ENCODE data around the gene HEG1.

HEG1 gene

DNA sequence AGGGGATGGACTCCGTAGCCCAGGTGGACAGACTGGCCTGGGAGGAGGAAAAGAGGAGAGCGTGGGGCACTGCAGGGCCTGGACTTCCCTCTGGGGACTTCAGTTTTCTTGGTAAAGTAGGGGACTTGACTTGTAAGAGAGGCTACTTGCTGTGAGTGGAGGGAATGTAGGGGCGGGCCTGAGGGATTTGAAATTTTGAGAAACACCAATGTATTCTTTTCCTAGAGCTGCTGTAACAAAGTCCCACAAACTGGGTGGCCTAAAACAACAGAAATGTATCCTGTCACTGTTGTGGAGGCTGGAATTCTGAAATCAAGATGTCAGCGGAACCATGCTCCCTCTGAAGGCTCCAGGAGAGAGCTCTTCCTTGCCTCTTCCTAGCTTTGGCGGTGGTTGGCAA lies 5.8 kb upstream of the HEG1 start:
- no peak overlapping the region for H3K9ac ChIP-seq (ENCODE audit: low read length)
- no peak overlapping the region for H3K27ac ChIP-seq (ENCODE audit: low read length)
- no peak overlapping the region for H2AFZ ChIP-seq (ENCODE audit: low read length)
- H4K20me1 ChIP-seq (ENCODE audit: insufficient read depth, low read length), result no peaks in the 10 kb centered on the region
- TF ChIP-seq EZH2 (optimal IDR thresholded peaks at IDR 0.05; ENCODE audit: low read depth, low read length) (no peak), EZH2phosphoT487 (IDR thresholded peaks at IDR 0.05; ENCODE audit: low read length) (no peak)
- TF ChIP-seq, protein P1, sequence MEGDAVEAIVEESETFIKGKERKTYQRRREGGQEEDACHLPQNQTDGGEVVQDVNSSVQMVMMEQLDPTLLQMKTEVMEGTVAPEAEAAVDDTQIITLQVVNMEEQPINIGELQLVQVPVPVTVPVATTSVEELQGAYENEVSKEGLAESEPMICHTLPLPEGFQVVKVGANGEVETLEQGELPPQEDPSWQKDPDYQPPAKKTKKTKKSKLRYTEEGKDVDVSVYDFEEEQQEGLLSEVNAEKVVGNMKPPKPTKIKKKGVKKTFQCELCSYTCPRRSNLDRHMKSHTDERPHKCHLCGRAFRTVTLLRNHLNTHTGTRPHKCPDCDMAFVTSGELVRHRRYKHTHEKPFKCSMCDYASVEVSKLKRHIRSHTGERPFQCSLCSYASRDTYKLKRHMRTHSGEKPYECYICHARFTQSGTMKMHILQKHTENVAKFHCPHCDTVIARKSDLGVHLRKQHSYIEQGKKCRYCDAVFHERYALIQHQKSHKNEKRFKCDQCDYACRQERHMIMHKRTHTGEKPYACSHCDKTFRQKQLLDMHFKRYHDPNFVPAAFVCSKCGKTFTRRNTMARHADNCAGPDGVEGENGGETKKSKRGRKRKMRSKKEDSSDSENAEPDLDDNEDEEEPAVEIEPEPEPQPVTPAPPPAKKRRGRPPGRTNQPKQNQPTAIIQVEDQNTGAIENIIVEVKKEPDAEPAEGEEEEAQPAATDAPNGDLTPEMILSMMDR (IDR thresholded peaks at IDR 0.05; ENCODE audit: low read length), result no peak
- no peak overlapping the region for H3K4me2 ChIP-seq (ENCODE audit: low read depth, low read length)
- H3K9me2 ChIP-seq (replicated peaks; ENCODE audit: insufficient read depth, low read length), result no peaks in the 10 kb centered on the region
- no peaks in the 10 kb centered on the region for H3K9me3 ChIP-seq (replicated peaks; ENCODE audit: insufficient read depth, low read length)
- no peaks in the 10 kb centered on the region for H3K36me3 ChIP-seq (replicated peaks; ENCODE audit: insufficient read depth, low read length)
- DNase-seq, result no peak
- no peaks in the 10 kb centered on the region for H3K79me2 ChIP-seq (ENCODE audit: low read length)
- H3F3A ChIP-seq (ENCODE audit: insufficient read depth, low read length), result no peaks in the 10 kb centered on the region
- peaks cover 13% of the 10 kb centered on the region; the same call in 1 of the 2 replicates for H3K27me3 ChIP-seq (replicated peaks; ENCODE audit: insufficient read depth, low read length)
- no peak overlapping the region for H3K4me3 ChIP-seq (ENCODE audit: low read length)
- H3K4me1 ChIP-seq (ENCODE audit: low read length), result no peaks in the 10 kb centered on the region

DNA sequence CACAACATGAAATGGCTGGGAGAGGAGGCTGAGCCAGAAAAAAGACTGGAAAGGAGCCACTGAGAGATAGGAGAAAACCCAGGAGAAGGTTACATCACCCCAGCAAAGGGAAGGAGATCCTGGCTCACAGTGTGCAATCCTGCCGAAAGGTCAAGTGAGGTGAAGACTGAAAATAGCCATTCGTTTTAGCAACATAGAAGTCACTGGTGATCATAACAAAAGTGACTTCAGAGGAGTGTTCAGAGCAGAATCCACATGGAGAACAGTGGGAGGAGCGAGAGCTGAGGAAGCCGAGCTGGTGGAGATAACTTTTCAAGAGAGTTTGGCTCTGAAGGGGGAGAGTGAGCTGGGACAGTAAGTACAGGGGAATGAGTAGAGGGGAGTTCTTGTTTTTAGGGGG lies 5.4 kb upstream of the HEG1 start:
- no peaks in the 10 kb centered on the region for H3K79me2 ChIP-seq (ENCODE audit: low read length)
- no peaks in the 10 kb centered on the region for H3K36me3 ChIP-seq (replicated peaks; ENCODE audit: insufficient read depth, low read length)
- H3K27me3 ChIP-seq (replicated peaks; ENCODE audit: insufficient read depth, low read length), result peaks cover 18% of the 10 kb centered on the region; the same call in 1 of the 2 replicates
- no peak overlapping the region for H3K4me3 ChIP-seq (ENCODE audit: low read length)
- H3K9me2 ChIP-seq (replicated peaks; ENCODE audit: insufficient read depth, low read length), result no peaks in the 10 kb centered on the region
- TF ChIP-seq, protein P1 (IDR thresholded peaks at IDR 0.05; ENCODE audit: low read length), result no peak
- no peak for TF ChIP-seq EZH2phosphoT487 (IDR thresholded peaks at IDR 0.05; ENCODE audit: low read length)
- no peak for TF ChIP-seq EZH2 (optimal IDR thresholded peaks at IDR 0.05; ENCODE audit: low read depth, low read length)
- no peak overlapping the region for H2AFZ ChIP-seq (ENCODE audit: low read length)
- H4K20me1 ChIP-seq (ENCODE audit: insufficient read depth, low read length), result no peaks in the 10 kb centered on the region
- H3K9me3 ChIP-seq (replicated peaks; ENCODE audit: insufficient read depth, low read length), result no peaks in the 10 kb centered on the region
- no peak for DNase-seq
- no peak overlapping the region for H3K4me2 ChIP-seq (ENCODE audit: low read depth, low read length)
- no peaks in the 10 kb centered on the region for H3K4me1 ChIP-seq (ENCODE audit: low read length)
- no peak overlapping the region for H3K9ac ChIP-seq (ENCODE audit: low read length)
- H3F3A ChIP-seq (ENCODE audit: insufficient read depth, low read length), result no peaks in the 10 kb centered on the region
- no peak overlapping the region for H3K27ac ChIP-seq (ENCODE audit: low read length)

DNA sequence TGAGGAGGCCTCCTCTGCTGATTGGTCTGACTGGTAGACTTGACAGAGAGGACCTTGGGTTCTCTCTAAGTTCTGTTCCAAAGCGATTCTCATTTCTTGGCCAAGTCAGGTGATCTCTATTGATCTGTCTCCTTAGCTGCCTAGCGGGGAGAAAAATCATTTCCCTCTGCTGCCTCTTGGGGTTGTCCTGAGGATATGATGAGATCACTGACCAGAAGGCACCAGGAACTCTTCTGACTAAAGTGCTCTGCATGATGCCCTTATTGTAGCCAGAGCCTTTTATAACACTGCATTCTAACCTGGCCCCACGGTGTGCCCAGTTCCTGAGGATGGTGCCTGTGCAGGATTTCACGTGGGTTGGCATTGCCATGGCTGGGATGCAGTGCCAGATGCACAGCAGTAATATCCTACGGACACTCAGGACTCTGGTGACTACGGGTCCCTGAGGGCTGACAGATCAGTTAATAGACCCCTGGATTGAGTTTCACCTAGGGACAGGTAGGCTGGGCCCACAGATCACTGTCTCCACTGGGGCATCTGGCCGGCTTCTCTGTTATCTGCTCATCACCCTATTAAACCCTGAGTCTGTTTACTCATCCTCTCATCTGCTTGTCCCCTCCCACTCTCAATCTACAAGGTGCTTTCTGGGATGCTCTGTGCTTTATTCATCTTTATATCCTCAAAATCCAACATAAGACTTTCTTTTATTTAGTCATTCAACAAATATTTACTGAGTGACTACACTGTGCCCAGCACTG lies 3.9 kb upstream of the HEG1 start:
- Histone ChIP-seq H3K27ac (ENCODE audit: low read length) (no peak overlapping the region), H3F3A (ENCODE audit: insufficient read depth, low read length) (no peaks in the 10 kb centered on the region), H3K9me2 (replicated peaks; ENCODE audit: insufficient read depth, low read length) (no peaks in the 10 kb centered on the region), H3K4me1 (ENCODE audit: low read length) (no peaks in the 10 kb centered on the region), H3K4me3 (ENCODE audit: low read length) (no peak overlapping the region), H3K79me2 (ENCODE audit: low read length) (no peaks in the 10 kb centered on the region), H3K27me3 (replicated peaks; ENCODE audit: insufficient read depth, low read length) (peaks cover 18% of the 10 kb centered on the region; the same call in 1 of the 2 replicates), H3K9me3 (replicated peaks; ENCODE audit: insufficient read depth, low read length) (no peaks in the 10 kb centered on the region), H3K9ac (ENCODE audit: low read length) (no peak overlapping the region), H2AFZ (ENCODE audit: low read length) (no peak overlapping the region), H3K4me2 (ENCODE audit: low read depth, low read length) (no peak overlapping the region), H4K20me1 (ENCODE audit: insufficient read depth, low read length) (no peaks in the 10 kb centered on the region), H3K36me3 (replicated peaks; ENCODE audit: insufficient read depth, low read length) (no peaks in the 10 kb centered on the region)
- no peak for DNase-seq
- TF ChIP-seq, protein P1 (IDR thresholded peaks at IDR 0.05; ENCODE audit: low read length), result no peak
- no peak for TF ChIP-seq EZH2 (optimal IDR thresholded peaks at IDR 0.05; ENCODE audit: low read depth, low read length)
- TF ChIP-seq EZH2phosphoT487 (IDR thresholded peaks at IDR 0.05; ENCODE audit: low read length), result no peak
